Mononuclear cell (primary cell): ENCODE measurements around the gene FPR1. TPM values are rescaled to one million over a fixed set of nuclear protein-coding genes. Genes with fewer than 3 reads are reported as not detected.

Experiments
- total RNA-seq: library from RNA; depleted of rRNA; stranded (reverse); fragments of >200 nt; gene quantifications from one replicate; pipeline ENCODE4 v1.2.3, GENCODE V29; 2012

The FPR1 gene
- total RNA-seq, 1 donor = 81.6 TPM

Other genes with a start within 250 kb of the FPR1 start
- 0.84 TPM for gene SIGLEC6, start 220.2 kb downstream of the FPR1 start, total RNA-seq
- 0.73 TPM for gene ZNF175, start 180.6 kb downstream of the FPR1 start, total RNA-seq
- not detected for gene SIGLEC5, start 121.5 kb downstream of the FPR1 start, total RNA-seq
- 28.4 TPM for gene SIGLEC14, start 105.1 kb downstream of the FPR1 start, total RNA-seq
- 1.8 TPM for gene SPACA6, start 58.5 kb downstream of the FPR1 start, total RNA-seq
- gene HAS1, start 27.9 kb downstream of the FPR1 start, total RNA-seq = 1.2 TPM
- 7.5 TPM for gene FPR2, start 9.3 kb upstream of the FPR1 start, total RNA-seq
- gene FPR3, start 43.3 kb upstream of the FPR1 start, total RNA-seq = 2.2 TPM
- gene ZNF577, start 136.1 kb upstream of the FPR1 start, total RNA-seq = 8.6 TPM
- gene ZNF649, start 153.1 kb upstream of the FPR1 start, total RNA-seq = 18.3 TPM
- 0.84 TPM for gene ZNF613, start 175.6 kb upstream of the FPR1 start, total RNA-seq
- 34.5 TPM for gene ZNF350, start 235.0 kb upstream of the FPR1 start, total RNA-seq